Measurements from ENCODE around the gene TAOK1. TPM values are rescaled to one million over a fixed set of nuclear protein-coding genes. Genes with fewer than 3 reads are reported as not detected.

The TAOK1 gene
- total RNA-seq, 1 donor from 2014 or later, result 87.1 TPM

GRCh38 chr17:29566473-29567303, 176.5 kb downstream of the TAOK1 start, which contains the start of gene ABHD15:
Gene ABHD15, minus strand, starts transcription at chr17:29567037. Its CDS starts 71 bp downstream, at chr17:29566966.
- DNase-seq (ENCODE audit: low spot score), result peak; percentile 91
- Mint-ChIP-seq H3K4me1 (ENCODE audit: low read depth) (peaks cover 25% of the 10 kb centered on the region), H3K36me3 (ENCODE audit: low read depth) (peaks cover 13% of the 10 kb centered on the region), H3K27ac (ENCODE audit: unreplicated experiment) (peak within 1 kb of the TSS; percentile 79), H3K27me3 (ENCODE audit: low read depth) (no peaks in the 10 kb centered on the region), H3K9me3 (ENCODE audit: low read depth) (no peaks in the 10 kb centered on the region), H3K4me3 (ENCODE audit: unreplicated experiment) (peak within 1 kb of the TSS; percentile 89)
- no peak for TF ChIP-seq CTCF (IDR thresholded peaks at IDR 0.05)

GRCh38 chr17:29567304-29567553, 177.1 kb downstream of the TAOK1 start:
- Mint-ChIP-seq H3K4me3 (ENCODE audit: unreplicated experiment) (peak overlapping the region; percentile 89), H3K9me3 (ENCODE audit: low read depth) (no peaks in the 10 kb centered on the region), H3K27me3 (ENCODE audit: low read depth) (no peaks in the 10 kb centered on the region), H3K4me1 (ENCODE audit: low read depth) (peaks cover 25% of the 10 kb centered on the region), H3K27ac (ENCODE audit: unreplicated experiment) (peak overlapping the region; percentile 79), H3K36me3 (ENCODE audit: low read depth) (peaks cover 9% of the 10 kb centered on the region)
- no peak for TF ChIP-seq CTCF (IDR thresholded peaks at IDR 0.05)
- no peak for DNase-seq (ENCODE audit: low spot score)

GRCh38 chr17:29567554-29568330, 177.6 kb downstream of the TAOK1 start:
- no peak for DNase-seq (ENCODE audit: low spot score)
- peak; percentile 60 for TF ChIP-seq CTCF (IDR thresholded peaks at IDR 0.05)
- Mint-ChIP-seq H3K9me3 (ENCODE audit: low read depth) (no peaks in the 10 kb centered on the region), H3K27ac (ENCODE audit: unreplicated experiment) (peak overlapping the region; percentile 91), H3K27me3 (ENCODE audit: low read depth) (no peaks in the 10 kb centered on the region), H3K36me3 (ENCODE audit: low read depth) (peaks cover 5% of the 10 kb centered on the region), H3K4me3 (ENCODE audit: unreplicated experiment) (peak overlapping the region; percentile 89), H3K4me1 (ENCODE audit: low read depth) (peaks cover 25% of the 10 kb centered on the region)

- DNase-seq (ENCODE audit: low spot score), result peak; percentile 92
- Mint-ChIP-seq H3K4me3 (ENCODE audit: unreplicated experiment) (peak within 1 kb of the TSS; percentile 89), H3K27me3 (ENCODE audit: low read depth) (no peaks in the 10 kb centered on the region)
These were observed 178.4 kb downstream of the TAOK1 start, which contains the start of gene TP53I13 for GRCh38 chr17:29568331-29569244. Gene TP53I13, plus strand, starts transcription at chr17:29568701. Its CDS starts 58 bp downstream, at chr17:29568759.

More at GRCh38 chr17:29568331-29569244, 178.4 kb downstream of the TAOK1 start, which contains the start of gene TP53I13:
- no peaks in the 10 kb centered on the region for H3K9me3 Mint-ChIP-seq (ENCODE audit: low read depth)
- H3K27ac Mint-ChIP-seq (ENCODE audit: unreplicated experiment), result peak within 1 kb of the TSS; percentile 91
- peaks cover 5% of the 10 kb centered on the region for H3K36me3 Mint-ChIP-seq (ENCODE audit: low read depth)
- H3K4me1 Mint-ChIP-seq (ENCODE audit: low read depth), result peaks cover 31% of the 10 kb centered on the region
- peak; percentile 29 for TF ChIP-seq CTCF (IDR thresholded peaks at IDR 0.05)
